NCI-H2196 treated with DMSO at 0.1 percent for 48 hours (cell line): Measurements from ENCODE around the gene TPCN2.

Experiments used
- DNase-seq: peaks from one replicate; lab custom pipeline; 2025; ENCODE audit not compliant: unreplicated experiment; lab: John Stamatoyannopoulos, UW

The TPCN2 gene

GRCh38 chr11:69108030-69108429 lies 59.3 kb downstream of the TPCN2 start:
- DNase-seq: no peak

DNA sequence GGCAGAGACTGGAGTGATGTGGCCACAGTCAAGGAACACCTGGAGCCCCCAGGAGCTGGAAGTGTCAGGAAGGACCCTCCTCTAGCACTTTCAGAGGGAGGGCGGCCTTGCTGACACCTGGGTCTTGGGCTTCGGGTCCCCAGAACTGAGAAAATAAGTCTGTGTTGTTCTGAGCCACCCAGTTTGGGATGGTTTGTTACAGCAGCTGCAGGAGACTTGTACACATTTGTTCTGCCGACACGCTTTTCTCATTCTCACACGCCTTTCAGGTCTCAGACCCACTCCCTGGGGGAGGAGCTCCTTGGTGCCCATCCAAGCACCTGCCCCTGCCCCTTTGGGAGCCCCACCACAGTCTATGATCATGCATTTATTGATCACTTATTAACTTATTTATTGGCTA lies 59.8 kb downstream of the TPCN2 start:
- no peak for DNase-seq

DNA sequence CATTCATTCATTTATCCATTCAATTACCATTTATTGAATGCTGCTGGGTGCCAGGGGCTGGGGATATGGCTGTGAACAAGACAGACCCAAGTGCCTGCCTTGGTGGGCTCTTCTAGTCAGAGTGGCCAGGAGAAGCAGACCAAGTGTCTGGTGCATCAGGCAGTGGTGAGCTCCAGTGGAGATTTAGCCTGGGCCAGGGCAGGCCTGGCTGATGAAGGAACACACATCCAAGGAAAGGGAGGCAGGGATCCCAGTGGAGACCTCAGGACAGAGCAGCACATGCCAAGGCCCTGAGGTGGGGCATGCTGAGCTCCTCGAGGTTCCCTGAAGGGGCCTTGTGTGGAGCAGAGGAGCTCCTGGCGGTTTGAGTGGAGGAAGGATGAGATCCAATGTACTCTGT lies 60.4 kb downstream of the TPCN2 start:
- DNase-seq: no peak

DNA sequence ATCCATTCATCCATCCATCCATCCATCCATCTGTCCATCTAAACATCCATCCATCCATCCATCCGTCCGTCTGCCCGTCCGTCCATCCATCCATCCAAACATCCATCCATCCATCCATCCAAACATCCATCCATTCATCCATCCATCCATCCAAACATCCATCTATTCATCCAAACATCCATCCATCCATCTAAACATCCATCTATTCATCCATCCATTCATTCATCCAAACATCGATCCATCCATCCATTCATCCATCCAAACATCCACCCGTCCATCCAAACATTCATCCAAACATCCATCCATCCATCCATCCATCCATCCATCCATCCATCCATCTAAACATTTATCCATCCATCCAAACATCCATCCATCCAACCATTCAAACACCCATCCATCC lies 61.7 kb downstream of the TPCN2 start:
- DNase-seq: no peak

DNA sequence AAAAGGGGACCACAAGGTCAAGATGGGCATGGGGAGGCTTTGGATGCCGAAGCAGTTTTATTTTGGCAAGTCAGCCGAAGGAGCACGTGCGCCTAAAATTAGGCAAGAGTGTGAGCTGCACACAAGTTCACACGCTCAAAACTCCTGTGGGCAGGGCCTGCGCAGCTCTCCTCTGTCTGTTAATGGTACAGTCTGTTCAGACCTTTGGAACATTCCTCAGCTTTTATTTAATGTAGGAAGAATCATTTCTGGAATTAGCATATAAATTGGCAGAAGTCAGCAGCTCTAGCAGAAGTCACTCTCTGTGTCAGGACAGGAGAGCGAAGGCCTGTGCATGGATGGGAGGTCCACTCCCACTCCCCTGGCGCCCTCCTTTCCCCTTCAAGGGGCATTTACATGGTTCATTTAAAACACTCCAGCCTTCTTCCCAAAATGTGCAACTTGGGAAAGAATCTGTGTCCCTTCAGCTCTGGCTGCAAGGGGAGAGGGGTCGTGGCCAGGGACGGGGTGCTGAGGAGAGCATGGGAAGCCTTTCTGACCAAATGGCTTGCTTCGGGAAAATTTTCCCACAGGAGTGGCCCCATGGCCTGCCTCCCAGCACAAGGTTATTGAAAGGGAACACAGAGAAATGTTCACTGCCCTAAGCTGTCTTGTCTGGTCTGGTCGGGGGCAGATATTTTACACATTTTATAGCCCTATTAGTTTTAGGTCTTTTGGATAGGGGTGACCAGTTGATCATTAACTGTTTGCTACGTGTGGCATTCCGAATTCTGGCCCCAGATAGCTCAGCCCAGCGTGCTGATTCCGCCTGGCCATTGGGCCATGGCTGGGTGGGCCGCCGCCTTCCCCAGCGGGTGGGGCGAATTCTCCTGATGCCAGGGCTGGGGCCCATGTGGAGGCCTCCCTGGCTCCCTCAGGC lies 63.2 kb downstream of the TPCN2 start:
- no peak for DNase-seq

- DNase-seq: no peak
Measured at GRCh38 chr11:69113226-69113625, 64.5 kb downstream of the TPCN2 start.

- no peak for DNase-seq
Measured at GRCh38 chr11:69113646-69114340, 65.1 kb downstream of the TPCN2 start.

DNA sequence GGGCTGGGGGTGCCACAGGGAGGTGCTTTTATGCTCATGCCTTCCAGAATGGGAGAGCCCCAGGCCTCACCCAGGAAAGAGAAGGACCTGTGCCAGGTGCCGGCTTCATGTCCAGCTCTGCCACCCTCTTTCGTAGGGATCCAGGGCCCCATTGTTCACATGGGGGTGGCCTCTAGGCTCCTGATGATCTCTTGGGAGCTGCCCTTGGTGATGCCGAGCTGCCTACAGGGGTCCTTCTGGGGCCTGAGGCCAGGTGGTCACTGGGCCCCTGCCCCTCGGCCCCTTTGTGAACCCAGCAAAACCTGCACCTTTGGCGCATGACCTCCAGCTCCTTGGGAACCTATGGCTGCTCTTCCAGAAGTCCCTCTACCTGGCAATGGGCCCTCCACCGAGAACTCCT lies 65.6 kb downstream of the TPCN2 start:
- DNase-seq: no peak

DNA sequence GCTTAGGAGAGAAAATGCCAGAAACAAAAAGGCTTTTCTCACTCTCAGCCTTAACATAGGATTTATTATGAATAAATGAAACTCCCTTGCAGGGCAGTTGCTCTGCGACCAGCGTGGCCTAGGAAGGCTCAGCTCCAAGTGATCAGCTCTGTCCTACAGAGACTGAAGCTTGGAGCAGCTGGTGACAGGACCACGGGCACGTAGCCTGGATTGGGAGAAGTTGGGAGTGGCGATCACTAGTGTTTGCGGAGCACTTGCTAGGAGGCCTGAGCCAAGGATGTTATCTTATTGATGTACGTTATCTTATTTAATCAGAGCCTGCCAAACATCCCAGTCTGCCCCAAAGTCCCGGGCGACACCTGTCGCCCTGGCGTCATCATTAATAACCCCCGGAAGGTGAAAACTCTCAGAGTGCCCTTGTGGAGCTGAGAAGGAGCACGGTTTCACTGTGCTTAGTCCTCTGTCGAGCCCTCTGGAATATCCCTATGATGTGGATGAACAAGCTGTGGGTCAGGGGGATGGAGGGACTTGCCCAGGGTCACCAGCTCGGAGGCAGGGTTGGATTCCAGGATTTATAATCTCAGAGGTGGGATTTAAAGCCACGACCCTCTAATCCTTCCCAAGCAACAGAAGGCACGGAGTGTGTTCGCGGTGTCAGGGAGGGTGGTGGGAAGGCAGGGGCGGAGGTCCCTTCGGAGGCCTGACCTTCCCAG lies 66.2 kb downstream of the TPCN2 start:
- DNase-seq: peak; percentile 29

DNA sequence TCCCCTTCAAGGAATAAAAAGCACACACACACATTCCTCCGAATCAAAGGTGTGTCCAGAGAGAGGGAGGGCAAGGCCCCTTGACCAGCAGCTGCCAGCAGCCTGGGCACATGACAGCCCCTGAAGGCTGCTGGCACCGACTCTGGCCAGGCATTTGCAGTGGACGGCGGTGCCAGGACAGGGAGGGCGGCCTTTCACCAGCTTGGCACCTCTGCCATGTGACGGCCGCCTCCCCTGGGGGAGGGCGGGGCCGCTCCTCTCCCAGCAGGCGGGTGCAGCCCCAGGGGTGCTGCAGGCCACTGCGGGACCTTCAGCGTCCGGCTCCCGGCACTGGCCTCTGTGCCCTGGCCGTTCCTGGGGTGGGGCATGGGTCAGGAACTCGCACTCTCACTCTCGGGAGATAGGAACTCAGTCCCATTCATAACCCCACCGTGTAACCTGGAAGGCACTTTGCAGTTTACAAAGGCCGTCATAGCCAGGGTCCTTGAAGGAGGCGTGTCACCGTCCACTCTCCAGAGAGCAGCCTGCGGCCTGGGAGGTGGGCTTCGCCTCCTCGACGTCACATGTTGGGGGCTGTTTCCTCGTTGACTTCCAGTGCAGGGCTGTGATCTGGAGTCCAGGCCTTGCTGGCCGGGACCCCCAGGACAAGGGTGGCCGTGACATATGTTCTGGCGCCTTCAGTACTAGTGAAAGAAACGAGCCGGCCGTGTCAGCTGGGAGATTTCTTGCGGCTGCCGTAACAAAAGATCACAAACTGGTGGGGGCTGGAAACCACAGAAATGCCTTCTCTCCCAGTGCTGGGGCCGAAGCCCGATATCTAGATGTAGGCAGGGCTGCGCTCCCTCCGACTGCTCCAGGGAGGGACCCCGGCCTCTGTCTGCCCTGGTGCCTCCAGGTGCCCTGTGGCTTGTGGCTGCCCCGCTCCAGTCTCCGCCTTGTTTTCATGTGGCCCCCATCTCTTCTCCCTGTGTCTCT lies 67.1 kb downstream of the TPCN2 start:
- DNase-seq: peak; percentile 52

DNA sequence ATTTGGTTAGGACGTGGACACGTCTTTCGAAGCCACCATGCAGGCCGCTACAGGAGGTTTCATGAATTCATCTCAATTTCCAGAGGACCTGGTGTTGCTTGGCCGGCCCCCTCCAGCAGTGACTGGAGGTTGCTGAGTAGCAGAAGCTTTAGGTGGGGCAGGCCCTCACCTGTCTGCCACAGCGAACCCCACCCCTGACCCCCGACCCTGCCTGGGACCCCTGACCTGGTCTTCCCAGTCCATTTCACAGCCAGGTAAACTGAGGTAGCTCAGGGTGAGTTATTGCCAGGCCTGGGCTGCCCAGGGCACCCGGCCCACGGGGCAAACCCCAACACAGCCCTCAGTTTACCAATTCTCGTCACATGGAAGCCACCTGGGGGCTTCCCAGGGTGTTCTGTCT lies 67.9 kb downstream of the TPCN2 start:
- DNase-seq: no peak

- DNase-seq: no peak
Measured at GRCh38 chr11:69119190-69119589, 70.5 kb downstream of the TPCN2 start.

DNA sequence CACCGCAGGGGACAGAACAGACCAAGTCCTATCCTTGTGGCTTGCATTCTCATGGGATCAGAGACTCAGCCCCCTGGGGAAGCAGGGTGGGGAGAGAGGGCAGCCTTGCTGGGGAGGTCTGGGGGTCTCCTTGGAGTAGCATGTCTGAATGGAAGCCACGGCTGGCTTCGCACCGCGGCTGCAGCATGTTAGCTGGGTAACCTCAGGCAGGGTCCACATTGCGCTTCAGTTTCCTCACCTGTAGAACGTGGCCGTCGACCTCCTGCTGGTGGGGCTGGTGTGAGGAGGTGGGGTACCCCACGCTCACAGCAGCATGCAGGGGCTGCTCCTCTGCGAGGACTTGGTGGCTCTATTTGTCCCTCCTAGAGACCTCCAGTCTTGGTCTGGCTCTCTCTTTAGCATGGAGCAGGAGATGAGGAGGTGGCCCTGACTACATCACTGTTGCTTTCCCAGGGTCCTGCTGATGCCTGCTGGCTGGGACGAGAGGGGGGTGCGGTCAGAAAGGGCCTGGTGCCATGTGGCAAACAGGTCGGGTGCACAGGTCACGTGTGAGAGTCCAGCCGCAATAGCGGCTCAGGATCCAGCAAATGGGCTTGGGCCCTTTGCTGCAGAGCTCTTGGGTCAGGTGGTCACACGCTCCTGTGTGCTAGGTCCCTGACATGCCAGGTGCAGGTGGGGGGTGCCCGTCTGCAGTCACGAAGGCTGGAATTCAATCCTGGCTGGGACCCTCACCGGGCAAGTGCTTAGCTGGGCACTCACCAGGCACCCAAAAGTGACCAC lies 71.6 kb downstream of the TPCN2 start:
- no peak for DNase-seq

DNA sequence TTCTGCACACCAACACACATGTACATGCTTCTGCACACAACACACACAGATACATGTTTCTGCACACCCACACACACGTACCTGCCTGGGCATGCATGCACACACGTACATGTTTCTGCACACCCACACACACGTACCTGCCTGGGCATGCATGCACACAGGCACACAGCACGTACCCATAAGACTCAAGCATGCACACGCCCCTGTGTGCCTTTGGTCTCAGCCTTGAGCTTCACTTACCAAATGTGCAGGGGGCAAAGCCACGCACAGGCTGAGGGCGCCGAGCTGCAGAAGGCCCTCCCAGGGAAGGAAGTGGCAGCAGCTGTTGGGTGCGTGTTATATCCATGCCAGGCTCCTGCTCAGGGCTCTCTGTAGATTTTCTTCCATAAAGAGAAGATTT lies 72.3 kb downstream of the TPCN2 start:
- no peak for DNase-seq

DNA sequence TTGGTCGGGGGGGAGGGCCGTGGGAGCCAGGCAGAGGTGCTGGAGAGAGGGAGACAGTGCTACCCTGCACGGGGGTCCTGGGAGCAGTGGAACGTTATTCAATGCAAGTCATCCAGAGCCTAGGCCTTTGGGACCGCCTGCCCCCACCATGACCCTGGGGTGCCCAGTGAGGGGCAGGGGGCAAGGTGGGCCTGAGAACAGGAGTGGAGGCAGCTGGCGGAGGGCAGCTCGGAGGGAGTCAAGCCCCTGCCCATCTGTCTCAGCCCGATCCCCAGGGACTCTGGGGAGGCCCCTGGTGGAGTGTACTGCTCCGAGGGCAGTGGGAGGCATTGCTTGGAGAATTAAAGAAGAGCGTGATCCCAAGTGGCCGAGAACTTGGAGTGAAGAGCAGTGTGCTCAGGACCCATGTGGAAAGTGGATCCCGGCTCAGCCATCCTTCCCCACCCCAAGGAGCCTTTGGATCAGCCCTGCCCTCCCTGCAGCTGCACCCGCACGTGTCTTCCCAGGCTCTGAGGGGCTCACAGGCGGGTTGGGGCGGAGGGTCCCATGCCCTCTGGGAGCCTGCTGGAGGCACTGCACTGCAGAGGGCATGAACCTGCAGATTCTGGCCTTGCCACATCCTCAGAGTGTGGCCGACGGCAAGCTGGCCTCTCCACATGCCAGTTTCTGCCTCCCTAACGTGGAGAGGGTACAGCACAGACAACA lies 73.0 kb downstream of the TPCN2 start:
- no peak for DNase-seq

DNA sequence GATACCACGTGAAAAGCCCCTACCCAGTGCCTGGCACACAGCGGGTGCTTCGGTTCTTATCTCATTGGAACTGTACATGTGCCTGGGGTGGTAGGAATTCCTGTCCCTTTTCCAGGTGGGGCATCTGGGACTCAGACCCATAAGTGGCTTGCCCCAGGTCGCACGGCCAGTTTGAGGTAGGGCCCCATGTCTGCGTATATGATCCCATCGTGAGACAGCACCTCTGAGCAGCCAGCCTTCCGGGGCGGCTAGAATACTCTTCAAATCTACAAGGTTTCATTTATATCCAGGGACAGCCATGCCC lies 73.5 kb downstream of the TPCN2 start:
- no peak for DNase-seq

DNA sequence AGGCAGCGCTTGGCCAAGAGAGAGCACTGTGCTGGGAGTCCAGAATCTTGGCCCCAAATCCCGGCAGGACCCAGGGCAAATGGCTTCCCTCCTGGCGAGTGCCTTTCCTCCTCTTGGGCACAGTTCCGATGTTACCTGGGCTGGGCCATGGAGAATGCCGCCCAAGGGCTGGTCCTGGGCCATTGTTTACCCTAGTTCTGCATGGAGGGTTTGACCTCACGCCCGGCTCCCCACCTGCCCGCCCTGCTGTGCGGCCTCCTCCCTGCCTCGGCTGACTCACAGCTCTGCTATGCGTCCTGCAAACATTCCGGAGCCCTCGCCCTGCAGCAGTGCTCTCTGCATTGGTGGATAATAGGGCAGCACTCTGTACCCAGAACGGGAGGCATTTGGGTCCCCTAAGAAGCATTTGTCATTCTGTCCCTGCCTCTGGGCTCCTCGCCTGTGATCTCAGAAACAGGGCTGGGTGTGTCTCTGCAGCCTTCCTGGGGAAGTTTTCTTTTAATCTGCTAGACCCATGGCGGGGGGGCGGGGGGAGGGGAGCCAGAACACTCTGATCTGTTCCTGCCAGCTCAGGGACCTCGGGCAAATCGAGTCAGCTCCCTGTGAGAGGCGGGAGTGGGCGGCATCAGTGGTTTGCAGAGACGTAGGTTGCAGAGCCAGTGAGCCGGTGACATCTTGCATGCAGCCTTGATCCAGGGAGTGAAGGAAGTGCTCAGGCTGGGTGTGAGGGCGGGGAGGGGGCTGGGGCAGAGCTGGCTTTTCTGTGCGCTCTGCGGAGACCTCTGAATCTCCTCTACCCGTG lies 74.1 kb downstream of the TPCN2 start:
- DNase-seq: peak; percentile 76
